Neural cell (in vitro differentiated cells): ENCODE data around the gene KRTAP10-3. TPM values are rescaled to one million over a fixed set of nuclear protein-coding genes. Genes with fewer than 3 reads are reported as not detected.

Source experiments
- H2AFZ ChIP-seq: fragments of 200-600, 300-800 bp; sonication (generic), shearing (Covaris generic); 2 replicates; pipeline ENCODE4 v1.6.0; 2014; ENCODE audit warnings: low read depth, mild to moderate bottlenecking, antibody characterized with exemption, low read length, moderate library complexity
- H3F3A ChIP-seq: fragments of 200-600 bp; shearing (Covaris generic); 2 replicates; pipeline ENCODE4 v1.6.1; 2016; ENCODE audit warnings: mild to moderate bottlenecking, moderate library complexity, mixed read lengths, antibody characterized with exemption, low read length; ENCODE audit not compliant: insufficient read depth, poor library complexity, severe bottlenecking
- H3K27ac ChIP-seq: fragments of 200-600, 300-800 bp; sonication (generic), shearing (Covaris generic); 2 replicates; pipeline ENCODE4 v1.5.1; 2014; ENCODE audit warnings: mild to moderate bottlenecking, low read length, moderate library complexity
- H3K27me3 ChIP-seq: fragments of 300-800, 200-600 bp; sonication (generic), shearing (Covaris generic); 2 replicates; pipeline ENCODE4 v1.6.0; 2014; ENCODE audit warnings: mild to moderate bottlenecking, low read depth, low read length, moderate library complexity; ENCODE audit not compliant: insufficient read depth
- H3K36me3 ChIP-seq: fragments of 300-800, 200-600 bp; sonication (generic), shearing (Covaris generic); 2 replicates; pipeline ENCODE4 v1.5.1; 2014; ENCODE audit warnings: mild to moderate bottlenecking, antibody characterized with exemption, low read length, moderate library complexity; ENCODE audit not compliant: insufficient read depth
- H3K4me2 ChIP-seq: fragments of 300-800, 200-600 bp; sonication (generic), shearing (Covaris generic); 2 replicates; pipeline ENCODE4 v1.6.0; 2014; ENCODE audit warnings: mild to moderate bottlenecking, low read length
- H3K4me3 ChIP-seq: fragments of 300-800, 200-600 bp; sonication (generic), shearing (Covaris generic); 2 replicates; pipeline ENCODE4 v1.5.1; 2014; ENCODE audit warnings: mild to moderate bottlenecking, low read length, moderate library complexity
- H3K79me2 ChIP-seq: fragments of 200-600 bp; shearing (Covaris generic); replicated peaks from 2 replicates; pipeline ENCODE4 v1.6.0; 2014; ENCODE audit warnings: mild to moderate bottlenecking, low read length, moderate library complexity; ENCODE audit not compliant: insufficient read depth
- H3K9ac ChIP-seq: fragments of 300-800, 200-600 bp; sonication (generic), shearing (Covaris generic); 2 replicates; pipeline ENCODE4 v1.6.1; 2016; ENCODE audit warnings: mild to moderate bottlenecking, low read length, mixed read lengths
- H3K9me2 ChIP-seq: fragments of 200-600 bp; shearing (Covaris generic); 2 replicates; pipeline ENCODE4 v1.6.1; 2016; ENCODE audit warnings: mild to moderate bottlenecking, low read length, mixed read lengths; ENCODE audit not compliant: insufficient read depth
- H3K9me3 ChIP-seq: fragments of 200-600, 300-800 bp; sonication (generic), shearing (Covaris generic); 2 replicates; pipeline ENCODE4 v1.6.1; 2016; ENCODE audit warnings: mild to moderate bottlenecking, mixed run types, low read length, moderate library complexity, mixed read lengths
- H4K20me1 ChIP-seq: fragments of 200-600 bp; shearing (Covaris generic); 2 replicates; pipeline ENCODE4 v1.6.1; 2016; ENCODE audit warnings: mild to moderate bottlenecking, mixed run types; ENCODE audit not compliant: insufficient read depth
- EP300 ChIP-seq: fragments of 450-650 bp; conservative IDR thresholded peaks from 2 replicates; pipeline ENCODE4 v1.6.1; 2014; ENCODE audit warnings: antibody characterized with exemption, mild to moderate bottlenecking, moderate library complexity; ENCODE audit not compliant: poor library complexity, severe bottlenecking
- EZH2 ChIP-seq: fragments of 200-600, 300-800 bp; shearing (Covaris generic), sonication (generic); IDR thresholded peaks from 2 replicates; pipeline ENCODE4 v1.6.1; 2014; ENCODE audit warnings: antibody characterized with exemption, low read length, borderline replicate concordance, mild to moderate bottlenecking; ENCODE audit not compliant: insufficient read depth, poor library complexity, severe bottlenecking
- MXI1 ChIP-seq: fragments of 450-650 bp; conservative IDR thresholded peaks from 2 replicates; pipeline ENCODE4 v1.6.1; 2014; ENCODE audit warnings: antibody characterized with exemption, mild to moderate bottlenecking; ENCODE audit not compliant: poor library complexity, severe bottlenecking
- POLR2AphosphoS5 ChIP-seq: IDR thresholded peaks from 2 replicates; pipeline ENCODE4 v1.6.1; 2012
- RAD21 ChIP-seq: fragments of 450-650 bp; conservative IDR thresholded peaks from 2 replicates; pipeline ENCODE4 v1.6.1; 2014; ENCODE audit warnings: antibody characterized with exemption, mild to moderate bottlenecking, moderate library complexity
- SMC3 ChIP-seq: fragments of 450-650 bp; conservative IDR thresholded peaks from 2 replicates; pipeline ENCODE4 v1.6.1; 2014; ENCODE audit warnings: antibody characterized with exemption, mild to moderate bottlenecking, moderate library complexity; ENCODE audit not compliant: poor library complexity
- TAF1 ChIP-seq: IDR thresholded peaks from 2 replicates; pipeline ENCODE4 v1.6.1; 2012; ENCODE audit warnings: low read depth
- polyA plus RNA-seq: library from polyadenylated mRNA; depleted of rRNA; stranded (reverse); fragments of >200 nt; gene quantifications from 2 replicates; pipeline ENCODE4 v1.2.3, GENCODE V29; 2014
- TF ChIP-seq, protein P1 (sequence below): IDR thresholded peaks from 2 replicates; pipeline ENCODE4 v1.6.1; 2012; ENCODE audit warnings: borderline replicate concordance
- TF ChIP-seq, protein P2 (sequence below): fragments of 450-650 bp; IDR thresholded peaks from 2 replicates; pipeline ENCODE4 v1.5.1; 2014; ENCODE audit warnings: antibody characterized with exemption, mild to moderate bottlenecking, moderate library complexity; ENCODE audit not compliant: poor library complexity, severe bottlenecking

The KRTAP10-3 gene
- polyA plus RNA-seq, 1 donor from 2014 or later, result not detected

DNA sequence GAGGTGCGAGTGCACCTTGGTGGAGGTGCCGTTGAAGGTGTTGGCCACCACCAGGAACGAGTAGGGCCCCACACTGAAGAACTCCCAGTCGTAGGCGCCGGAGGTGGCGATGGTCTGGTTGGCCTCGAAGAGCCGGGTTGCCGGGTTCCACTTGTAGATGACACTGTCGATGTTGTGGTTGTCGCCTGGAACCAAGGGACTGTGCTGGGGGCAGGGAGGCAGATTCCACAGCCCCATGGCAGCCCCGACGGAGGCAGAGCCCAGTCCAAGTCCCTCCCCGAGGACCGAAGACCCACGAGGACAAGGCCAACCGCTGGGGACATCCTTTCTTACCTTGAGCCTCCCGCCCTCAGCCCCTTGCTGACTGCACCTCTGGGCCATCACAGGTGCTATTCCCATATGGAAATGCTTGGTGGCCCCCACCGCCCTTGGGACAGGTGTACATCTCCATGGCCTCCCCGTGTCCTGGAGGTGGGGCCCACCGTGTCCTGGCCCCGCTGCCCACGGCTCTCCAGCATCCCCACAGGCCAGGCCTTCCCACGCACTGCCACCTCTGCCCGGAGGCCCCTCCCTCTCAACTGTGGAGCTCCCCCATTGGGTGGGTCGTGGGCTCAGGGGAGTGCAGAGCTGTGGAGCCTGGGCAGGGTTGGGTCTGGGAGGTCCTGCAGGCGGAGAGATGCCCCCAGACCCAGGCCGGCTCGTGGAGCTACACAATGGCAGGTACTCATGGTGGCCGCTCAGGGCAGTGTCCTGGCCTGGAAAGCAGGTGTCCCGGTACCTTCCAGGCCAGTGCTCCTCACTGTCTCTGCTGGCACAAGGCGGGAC, 36.5 kb downstream of the KRTAP10-3 start:
- Histone ChIP-seq H3K36me3 (no peaks in the 10 kb centered on the region), H3K9me2 (no peaks in the 10 kb centered on the region)

DNA sequence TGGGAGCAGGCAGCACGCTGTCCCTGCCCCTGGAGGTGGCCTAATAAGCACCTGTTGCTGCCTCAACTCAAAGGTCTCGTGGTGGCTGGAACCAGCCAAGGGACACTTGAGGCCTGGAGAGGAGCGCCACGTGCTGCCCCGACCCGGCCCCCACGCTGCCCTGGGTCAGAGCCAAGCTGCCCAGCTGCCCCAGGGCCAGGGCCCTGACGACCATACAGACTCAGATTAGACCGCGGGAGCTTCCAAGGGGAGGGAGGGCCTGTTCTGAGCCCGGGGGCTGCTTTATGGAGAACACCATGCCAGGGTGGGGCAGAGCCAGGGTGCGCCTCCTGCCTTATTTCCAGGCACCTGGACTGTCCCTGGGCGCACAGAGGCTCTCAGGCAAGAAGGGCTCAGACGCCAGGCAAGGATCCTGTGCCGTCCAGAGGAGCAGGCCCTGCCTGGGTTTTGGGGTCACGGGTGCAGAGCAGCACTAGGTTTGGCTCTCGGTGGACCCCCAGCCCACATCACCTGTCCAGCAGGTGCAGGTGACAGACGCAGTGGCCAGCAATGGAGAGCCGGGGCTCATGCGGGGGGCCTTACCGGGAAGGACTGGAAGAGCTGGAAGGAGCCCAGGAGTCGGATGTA, 37.2 kb downstream of the KRTAP10-3 start:
- no peaks in the 10 kb centered on the region for H3K9me2 ChIP-seq
- no peak overlapping the region for H3K4me2 ChIP-seq
- no peaks in the 10 kb centered on the region for H3K27me3 ChIP-seq
- H3K27ac ChIP-seq, result no peak overlapping the region
- H3K79me2 ChIP-seq, result no peaks in the 10 kb centered on the region
- H3K9me3 ChIP-seq, result peaks cover 3% of the 10 kb centered on the region
- H2AFZ ChIP-seq, result no peak overlapping the region
- H3K4me3 ChIP-seq, result no peak overlapping the region
- no peak overlapping the region for H3K9ac ChIP-seq
- TF ChIP-seq EP300, result no peak
- TF ChIP-seq SMC3, result no peak
- no peaks in the 10 kb centered on the region for H3K36me3 ChIP-seq
- H4K20me1 ChIP-seq, result no peaks in the 10 kb centered on the region
- no peaks in the 10 kb centered on the region for H3F3A ChIP-seq

More for the DNA sequence above, 36.5 kb downstream of the KRTAP10-3 start:
- Histone ChIP-seq H2AFZ (no peak overlapping the region), H3K4me2 (no peak overlapping the region), H3F3A (no peaks in the 10 kb centered on the region), H3K27me3 (no peaks in the 10 kb centered on the region), H3K9me3 (peaks cover 3% of the 10 kb centered on the region), H3K9ac (no peak overlapping the region), H4K20me1 (no peaks in the 10 kb centered on the region), H3K4me3 (no peak overlapping the region), H3K27ac (no peak overlapping the region), H3K79me2 (no peaks in the 10 kb centered on the region)
- TF ChIP-seq, protein P1, sequence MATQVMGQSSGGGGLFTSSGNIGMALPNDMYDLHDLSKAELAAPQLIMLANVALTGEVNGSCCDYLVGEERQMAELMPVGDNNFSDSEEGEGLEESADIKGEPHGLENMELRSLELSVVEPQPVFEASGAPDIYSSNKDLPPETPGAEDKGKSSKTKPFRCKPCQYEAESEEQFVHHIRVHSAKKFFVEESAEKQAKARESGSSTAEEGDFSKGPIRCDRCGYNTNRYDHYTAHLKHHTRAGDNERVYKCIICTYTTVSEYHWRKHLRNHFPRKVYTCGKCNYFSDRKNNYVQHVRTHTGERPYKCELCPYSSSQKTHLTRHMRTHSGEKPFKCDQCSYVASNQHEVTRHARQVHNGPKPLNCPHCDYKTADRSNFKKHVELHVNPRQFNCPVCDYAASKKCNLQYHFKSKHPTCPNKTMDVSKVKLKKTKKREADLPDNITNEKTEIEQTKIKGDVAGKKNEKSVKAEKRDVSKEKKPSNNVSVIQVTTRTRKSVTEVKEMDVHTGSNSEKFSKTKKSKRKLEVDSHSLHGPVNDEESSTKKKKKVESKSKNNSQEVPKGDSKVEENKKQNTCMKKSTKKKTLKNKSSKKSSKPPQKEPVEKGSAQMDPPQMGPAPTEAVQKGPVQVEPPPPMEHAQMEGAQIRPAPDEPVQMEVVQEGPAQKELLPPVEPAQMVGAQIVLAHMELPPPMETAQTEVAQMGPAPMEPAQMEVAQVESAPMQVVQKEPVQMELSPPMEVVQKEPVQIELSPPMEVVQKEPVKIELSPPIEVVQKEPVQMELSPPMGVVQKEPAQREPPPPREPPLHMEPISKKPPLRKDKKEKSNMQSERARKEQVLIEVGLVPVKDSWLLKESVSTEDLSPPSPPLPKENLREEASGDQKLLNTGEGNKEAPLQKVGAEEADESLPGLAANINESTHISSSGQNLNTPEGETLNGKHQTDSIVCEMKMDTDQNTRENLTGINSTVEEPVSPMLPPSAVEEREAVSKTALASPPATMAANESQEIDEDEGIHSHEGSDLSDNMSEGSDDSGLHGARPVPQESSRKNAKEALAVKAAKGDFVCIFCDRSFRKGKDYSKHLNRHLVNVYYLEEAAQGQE, result no peak
- no peak for TF ChIP-seq POLR2AphosphoS5
- no peak for TF ChIP-seq SMC3
- TF ChIP-seq, protein P2, sequence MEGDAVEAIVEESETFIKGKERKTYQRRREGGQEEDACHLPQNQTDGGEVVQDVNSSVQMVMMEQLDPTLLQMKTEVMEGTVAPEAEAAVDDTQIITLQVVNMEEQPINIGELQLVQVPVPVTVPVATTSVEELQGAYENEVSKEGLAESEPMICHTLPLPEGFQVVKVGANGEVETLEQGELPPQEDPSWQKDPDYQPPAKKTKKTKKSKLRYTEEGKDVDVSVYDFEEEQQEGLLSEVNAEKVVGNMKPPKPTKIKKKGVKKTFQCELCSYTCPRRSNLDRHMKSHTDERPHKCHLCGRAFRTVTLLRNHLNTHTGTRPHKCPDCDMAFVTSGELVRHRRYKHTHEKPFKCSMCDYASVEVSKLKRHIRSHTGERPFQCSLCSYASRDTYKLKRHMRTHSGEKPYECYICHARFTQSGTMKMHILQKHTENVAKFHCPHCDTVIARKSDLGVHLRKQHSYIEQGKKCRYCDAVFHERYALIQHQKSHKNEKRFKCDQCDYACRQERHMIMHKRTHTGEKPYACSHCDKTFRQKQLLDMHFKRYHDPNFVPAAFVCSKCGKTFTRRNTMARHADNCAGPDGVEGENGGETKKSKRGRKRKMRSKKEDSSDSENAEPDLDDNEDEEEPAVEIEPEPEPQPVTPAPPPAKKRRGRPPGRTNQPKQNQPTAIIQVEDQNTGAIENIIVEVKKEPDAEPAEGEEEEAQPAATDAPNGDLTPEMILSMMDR, result no peak
- no peak for TF ChIP-seq MXI1
- no peak for TF ChIP-seq TAF1
- TF ChIP-seq RAD21, result no peak
- no peak for TF ChIP-seq EZH2
- TF ChIP-seq EP300, result no peak
